ENCODE data around the gene PFKFB4.

GRCh38 chr3:48595075-48595525 is 38.5 kb upstream of the PFKFB4 start, which contains the start of gene COL7A1:
- TF ChIP-seq CTCF (IDR thresholded peaks at IDR 0.05; ENCODE audit: low read depth, low read length, poor library complexity, severe bottlenecking) (no peak), EZH2phosphoT487 (IDR thresholded peaks at IDR 0.05; ENCODE audit: borderline replicate concordance, low read length) (no peak)
